Panc1 (cell line): Measurements from ENCODE around the gene GPC1. TPM values are rescaled to one million over a fixed set of nuclear protein-coding genes. Genes with fewer than 3 reads are reported as not detected.

Source experiments
- ATAC-seq: fragments of 200-7000 bp; cut with Tn5 transposase; 2 replicates; pipeline ENCODE4 v1.9.1; 2020; ENCODE audit warnings: mild to moderate bottlenecking, moderate library complexity
- BruUV-seq: library from RNA; stranded (reverse); fragments of 400-500 nt; replicated peaks from 2 replicates; lab custom pipeline; 2021; lab: Mats Ljungman, UMichigan
- CTCF ChIA-PET: fragments of 300-600 bp; sonication (Branson Sonifier 250); formaldehyde crosslinking; loops from one replicate; lab custom pipeline; 2022; ENCODE audit warnings: antibody characterized with exemption; lab: Charles Lee
- POLR2A ChIA-PET: fragments of 300-600 bp; sonication (Branson Sonifier 250); formaldehyde crosslinking; loops from one replicate; lab custom pipeline; 2022; ENCODE audit warnings: antibody characterized with exemption; lab: Charles Lee
- DNase-seq: peaks from one replicate; pipeline ENCODE4 v3.0.0-alpha.2; 2010; ENCODE audit warnings: low read depth, low spot score
- H3K27ac ChIP-seq: 2 replicates; pipeline ENCODE4 v1.5.1; 2011; ENCODE audit warnings: mild to moderate bottlenecking, low read length, inconsistent platforms
- H3K27me3 ChIP-seq: fragments of 200-500 bp; sonication (Bioruptor generic); 2 replicates; pipeline ENCODE4 v1.6.0; 2014; ENCODE audit warnings: low read length, inconsistent platforms; ENCODE audit not compliant: control insufficient read depth, insufficient read depth
- H3K36me3 ChIP-seq: fragments of 200-500 bp; sonication (Bioruptor generic); 2 replicates; pipeline ENCODE4 v1.5.1; 2014; ENCODE audit warnings: inconsistent platforms, mild to moderate bottlenecking, low read length, moderate library complexity; ENCODE audit not compliant: control insufficient read depth, insufficient read depth
- H3K4me1 ChIP-seq: 2 replicates; pipeline ENCODE4 v1.5.1; 2011; ENCODE audit warnings: inconsistent platforms, mild to moderate bottlenecking, low read length, moderate library complexity; ENCODE audit not compliant: control insufficient read depth, insufficient read depth
- H3K4me3 ChIP-seq, 2 experiments: 2 replicates each; pipeline ENCODE4 v1.5.1; 2011 to 2012; ENCODE audit warnings: low read depth in 2 of 2, low read length in 2 of 2, mild to moderate bottlenecking in 2 of 2, inconsistent platforms in 1 of 2, moderate library complexity in 1 of 2
- H3K9me3 ChIP-seq: fragments of 200-500 bp; sonication (Bioruptor generic); 2 replicates; pipeline ENCODE4 v1.5.1; 2014; ENCODE audit warnings: low read depth, mild to moderate bottlenecking, inconsistent platforms, low read length, moderate library complexity; ENCODE audit not compliant: control insufficient read depth, insufficient read depth
- CTCF ChIP-seq: fragments of 450-650 bp; IDR thresholded peaks from 2 replicates; pipeline ENCODE4 v1.5.1; 2017; ENCODE audit warnings: mild to moderate bottlenecking
- POLR2AphosphoS5 ChIP-seq: IDR thresholded peaks from 2 replicates; pipeline ENCODE4 v1.6.1; 2012; ENCODE audit warnings: mild to moderate bottlenecking, low read depth, low read length, moderate library complexity
- REST ChIP-seq, 2 experiments: IDR thresholded peaks; 2 replicates each; pipeline ENCODE4 v1.6.1; 2011 to 2012; ENCODE audit warnings: low read depth in 2 of 2, control low read depth in 1 of 2, low read length in 1 of 2, mild to moderate bottlenecking in 1 of 2, moderate library complexity in 1 of 2; ENCODE audit not compliant: insufficient read depth in 1 of 2
- SIN3A ChIP-seq: IDR thresholded peaks from 2 replicates; pipeline ENCODE4 v1.6.1; 2012; ENCODE audit warnings: low read depth, mild to moderate bottlenecking, low read length, moderate library complexity, borderline replicate concordance; ENCODE audit not compliant: insufficient read depth
- TCF7L2 ChIP-seq: IDR thresholded peaks from 2 replicates; pipeline ENCODE4 v1.6.1; 2011; ENCODE audit warnings: mild to moderate bottlenecking, low read depth, low read length, inconsistent platforms
- in situ Hi-C: cut with HindIII; loops from 2 replicates; pipeline ENCODE4 v1.10.0; 2016; ENCODE audit warnings: low sequenced_read_pairs, low pct_unique_long_range_greater_than_20kb
- intact Hi-C: fragments of 100-400 bp; cut with micrococcal nuclease; formaldehyde crosslinking; loops from one replicate; pipeline ENCODE4 v1.10.0; 2022; ENCODE audit not compliant: unreplicated experiment
- total RNA-seq: library from RNA; stranded (reverse); gene quantifications from one replicate; pipeline ENCODE4 v1.2.1, GENCODE V29; 2021; ENCODE audit not compliant: unreplicated experiment

Gene GPC1
- total RNA-seq, 1 experiment from 2014 or later = 88.7 TPM

DNA sequence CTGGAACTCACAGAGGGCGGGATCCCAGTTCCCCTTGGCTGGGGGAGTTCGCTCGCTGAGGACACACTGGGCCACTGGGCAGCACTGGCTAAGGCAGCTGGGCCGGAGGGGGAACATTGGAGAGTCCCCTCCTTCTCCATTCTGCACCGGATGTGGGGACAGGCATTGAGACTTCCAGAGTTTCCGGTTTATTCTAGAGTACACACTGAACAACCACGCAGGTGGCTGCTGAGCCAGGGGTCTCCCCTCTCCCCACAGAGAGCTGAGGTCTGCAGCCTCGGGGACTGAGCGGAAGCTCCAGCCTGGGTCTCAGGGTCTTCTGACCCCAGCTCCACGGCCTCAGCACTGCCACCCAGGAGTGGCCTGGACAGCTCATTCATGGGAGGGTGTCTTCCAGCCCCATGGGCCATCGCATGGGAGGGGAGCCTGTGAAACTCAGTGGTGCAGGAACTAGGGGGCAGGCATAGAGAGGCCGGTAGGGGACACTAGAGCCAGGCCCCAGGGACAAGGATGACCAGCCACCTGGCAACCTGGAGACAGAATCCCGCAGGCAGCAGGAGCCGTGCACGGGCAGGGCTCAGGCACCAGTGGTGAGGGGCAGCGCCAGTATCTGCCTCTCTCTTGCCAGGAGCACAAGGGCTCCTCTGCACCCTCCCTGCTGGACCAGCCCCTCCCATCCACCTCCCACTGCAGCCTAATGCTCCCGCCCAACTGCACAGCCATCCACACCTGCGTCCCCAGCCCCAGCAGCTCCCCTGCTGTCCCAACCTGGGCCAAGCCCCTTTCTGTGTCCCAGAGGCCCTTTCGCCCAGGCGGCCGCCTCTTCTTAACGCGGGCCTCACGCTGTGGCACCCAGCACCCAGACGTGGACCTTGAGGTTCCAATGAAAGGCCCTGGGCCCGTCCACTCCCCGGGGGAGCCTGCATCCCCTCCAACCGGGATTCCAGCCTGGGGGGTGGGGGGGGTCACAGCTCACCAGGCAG, 45.1 kb upstream of the GPC1 start:
- ATAC-seq (no peak), DNase-seq (no peak)
- ChIA-PET CTCF (no interaction called here), POLR2A (no interaction called here)
- no peak overlapping the region for H3K4me3 ChIP-seq
- H3K27ac ChIP-seq = no peak overlapping the region
- intact Hi-C loops (no loop called here), in situ Hi-C loops (no loop called here)
- no peaks in the 10 kb centered on the region for H3K36me3 ChIP-seq
- TF ChIP-seq TCF7L2 = no peak
- TF ChIP-seq REST (IDR thresholded peaks at IDR 0.05; ENCODE audit: insufficient read depth in 1 of 2, low read depth in 2 of 2, low read length in 1 of 2) = no peak
- TF ChIP-seq CTCF = no peak
- no peak for TF ChIP-seq SIN3A
- TF ChIP-seq POLR2AphosphoS5 = no peak
- BruUV-seq = no TSS peak
- H3K4me1 ChIP-seq = peaks cover 8% of the 10 kb centered on the region
- no peaks in the 10 kb centered on the region for H3K27me3 ChIP-seq
- H3K9me3 ChIP-seq = no peaks in the 10 kb centered on the region

GRCh38 chr2:240391111-240392051, 44.1 kb upstream of the GPC1 start:
- in situ Hi-C loops (no loop called here), intact Hi-C loops (no loop called here)
- ATAC-seq = no peak
- H3K9me3 ChIP-seq = no peaks in the 10 kb centered on the region
- no TSS peak for BruUV-seq
- CTCF ChIA-PET = no interaction called here
- no peaks in the 10 kb centered on the region for H3K36me3 ChIP-seq
- TF ChIP-seq SIN3A = no peak
- no peak for TF ChIP-seq POLR2AphosphoS5
- TF ChIP-seq TCF7L2 = no peak
- no peak for TF ChIP-seq CTCF
- no peak for TF ChIP-seq REST (IDR thresholded peaks at IDR 0.05; ENCODE audit: insufficient read depth in 1 of 2, low read depth in 2 of 2, low read length in 1 of 2)
- no peaks in the 10 kb centered on the region for H3K27me3 ChIP-seq
- POLR2A ChIA-PET = no interaction called here
- peaks cover 8% of the 10 kb centered on the region for H3K4me1 ChIP-seq
- no peak overlapping the region for H3K27ac ChIP-seq
- no peak overlapping the region for H3K4me3 ChIP-seq
- DNase-seq = no peak
